TTC549 (cell line): Measurements from ENCODE around the gene TMEM179.

ENCODE experiments used
- FAIRE-seq: peaks from 2 replicates; lab custom pipeline; 2012; peaks lifted over from hg19 to GRCh38; lab: Jason Lieb, UNC

The TMEM179 gene

GRCh38 chr14:104554608-104555429 lies 49.8 kb downstream of the TMEM179 start:
- FAIRE-seq, result no peak

- FAIRE-seq, result no peak
Observed at GRCh38 chr14:104554088-104554607, 50.4 kb downstream of the TMEM179 start.

- no peak for FAIRE-seq
Observed at GRCh38 chr14:104553166-104554087, 51.1 kb downstream of the TMEM179 start.

GRCh38 chr14:104552738-104553125 lies 51.8 kb downstream of the TMEM179 start:
- no peak for FAIRE-seq

GRCh38 chr14:104551851-104552737 lies 52.5 kb downstream of the TMEM179 start:
- no peak for FAIRE-seq

- FAIRE-seq, result no peak
Observed at GRCh38 chr14:104550861-104551728, 53.5 kb downstream of the TMEM179 start.

GRCh38 chr14:104550340-104550860 lies 54.2 kb downstream of the TMEM179 start:
- no peak for FAIRE-seq

- FAIRE-seq, result no peak
Observed at GRCh38 chr14:104549536-104550339, 54.8 kb downstream of the TMEM179 start.

- FAIRE-seq, result no peak
Observed at GRCh38 chr14:104548802-104549535, 55.6 kb downstream of the TMEM179 start.

- no peak for FAIRE-seq
Observed at GRCh38 chr14:104547998-104548700, 56.4 kb downstream of the TMEM179 start.

GRCh38 chr14:104547310-104547997 lies 57.1 kb downstream of the TMEM179 start:
- FAIRE-seq, result no peak

- no peak for FAIRE-seq
Observed at GRCh38 chr14:104546591-104547309, 57.8 kb downstream of the TMEM179 start.

- FAIRE-seq, result no peak
Observed at GRCh38 chr14:104545942-104546501, 58.5 kb downstream of the TMEM179 start.

- FAIRE-seq, result no peak
Observed at GRCh38 chr14:104545151-104545941, 59.2 kb downstream of the TMEM179 start.

GRCh38 chr14:104544362-104544961 lies 60.1 kb downstream of the TMEM179 start:
- FAIRE-seq, result no peak
